Spinal cord (tissue), 10 donors: ENCODE data around the gene POLRMT. TPM values are rescaled to one million over a fixed set of nuclear protein-coding genes. Genes with fewer than 3 reads are reported as not detected.
"Not testable (repeated sequence)": the region's sequence is repeated elsewhere in the genome, so short reads cannot be mapped to it uniquely, and the experiment has no call there.

Source experiments
- DNase-seq, 6 donors: peaks; one replicate each; pipeline versions ENCODE4 v3.0.0 to v3.0.0-alpha.2; 2013 to 2015; ENCODE audit warnings: low spot score in 6 of 6, low read depth in 4 of 6
- H3K27ac ChIP-seq: one replicate; pipeline ENCODE4 v1.5.1; 2013; ENCODE audit warnings: low read depth, low read length, control low read depth
- H3K27me3 ChIP-seq: one replicate; pipeline ENCODE4 v1.6.1; 2013; ENCODE audit warnings: low read length; ENCODE audit not compliant: control insufficient read depth, insufficient read depth
- H3K36me3 ChIP-seq: one replicate; pipeline ENCODE4 v1.6.1; 2013; ENCODE audit warnings: low read length; ENCODE audit not compliant: control insufficient read depth, insufficient read depth
- H3K4me1 ChIP-seq: one replicate; pipeline ENCODE4 v1.6.1; 2013; ENCODE audit warnings: low read length; ENCODE audit not compliant: control insufficient read depth, insufficient read depth
- H3K4me3 ChIP-seq: one replicate; pipeline ENCODE4 v1.5.1; 2013; ENCODE audit warnings: low read depth, low read length, control low read depth
- H3K9me3 ChIP-seq: one replicate; pipeline ENCODE4 v1.6.1; 2013; ENCODE audit warnings: low read length; ENCODE audit not compliant: control insufficient read depth, insufficient read depth
- WGBS: methylation state at CpG from one replicate; pipeline ENCODE4 v1.1.5; 2013; ENCODE audit warnings: missing lambda C conversion rate; ENCODE audit not compliant: insufficient coverage; 5-methylcytosine and 5-hydroxymethylcytosine counted together
- polyA plus RNA-seq, 2 donors: library from polyadenylated mRNA; unstranded; fragments of 120-200 nt; gene quantifications; one replicate each; pipeline ENCODE4 v1.2.1, GENCODE V29; 2013; ENCODE audit not compliant: insufficient read length in 2 of 2
- total RNA-seq, 2 donors: library from RNA; depleted of rRNA in 1 of 2; stranded (reverse); fragments of 120-200 nt in 1 of 2; fragments of >200 nt in 1 of 2; gene quantifications; one replicate each; pipeline versions ENCODE4 v1.2.3 to v1.2.4, GENCODE V29; 2013 to 2014
- donor health status: healthy.

POLRMT gene
- total and polyA plus RNA-seq, 4 donors, result 11.8 to 54.2 (median 46.2) TPM

GRCh38 chr19:621819-622218 is 11.5 kb downstream of the POLRMT start:
- no peaks in the 10 kb centered on the region for H3K27me3 ChIP-seq
- peaks cover 90% of the 10 kb centered on the region for H3K36me3 ChIP-seq
- WGBS, result 95% methylated on average over 24 of the region's 24 CpGs
- no peak overlapping the region for H3K4me3 ChIP-seq
- DNase-seq, result no peak
- H3K9me3 ChIP-seq, result no peaks in the 10 kb centered on the region
- no peaks in the 10 kb centered on the region for H3K4me1 ChIP-seq
- H3K27ac ChIP-seq, result no peak overlapping the region

GRCh38 chr19:621191-621590 is 12.1 kb downstream of the POLRMT start:
- H3K4me1 ChIP-seq, H3K9me3 ChIP-seq, H3K27me3 ChIP-seq, H3K27ac ChIP-seq, DNase-seq, H3K4me3 ChIP-seq: not testable (repeated sequence)
- 98% methylated on average over 47 of the region's 48 CpGs for WGBS
- H3K36me3 ChIP-seq, result peaks cover 94% of the 10 kb centered on the region

- no peaks in the 10 kb centered on the region for H3K4me1 ChIP-seq
- no peaks in the 10 kb centered on the region for H3K27me3 ChIP-seq
- H3K27ac ChIP-seq, result no peak overlapping the region
- WGBS, result 96% methylated on average over 27 of the region's 51 CpGs
- no peak overlapping the region for H3K4me3 ChIP-seq
- DNase-seq, result no peak
- H3K36me3 ChIP-seq, result peaks cover 91% of the 10 kb centered on the region
- H3K9me3 ChIP-seq, result no peaks in the 10 kb centered on the region
Measured at GRCh38 chr19:620166-620862, 13.0 kb downstream of the POLRMT start.

GRCh38 chr19:619286-620002 is 13.9 kb downstream of the POLRMT start:
- no peak overlapping the region for H3K4me3 ChIP-seq
- no peaks in the 10 kb centered on the region for H3K9me3 ChIP-seq
- peaks cover 89% of the 10 kb centered on the region for H3K36me3 ChIP-seq
- DNase-seq, result no peak
- H3K27me3 ChIP-seq, result no peaks in the 10 kb centered on the region
- H3K27ac ChIP-seq, result no peak overlapping the region
- WGBS, result 95% methylated on average over 47 of the region's 47 CpGs
- no peaks in the 10 kb centered on the region for H3K4me1 ChIP-seq

- H3K4me3 ChIP-seq, result no peak overlapping the region
- WGBS, result 97% methylated on average over 25 of the region's 27 CpGs
- H3K4me1 ChIP-seq, result no peaks in the 10 kb centered on the region
- no peak for DNase-seq
- no peak overlapping the region for H3K27ac ChIP-seq
- peaks cover 89% of the 10 kb centered on the region for H3K36me3 ChIP-seq
- no peaks in the 10 kb centered on the region for H3K27me3 ChIP-seq
- no peaks in the 10 kb centered on the region for H3K9me3 ChIP-seq
Measured at GRCh38 chr19:618674-619285, 14.6 kb downstream of the POLRMT start.

GRCh38 chr19:618247-618619 is 15.1 kb downstream of the POLRMT start:
- no peak for DNase-seq
- Histone ChIP-seq H3K27ac (no peak overlapping the region), H3K4me3 (no peak overlapping the region), H3K36me3 (peaks cover 84% of the 10 kb centered on the region), H3K4me1 (no peaks in the 10 kb centered on the region), H3K9me3 (no peaks in the 10 kb centered on the region), H3K27me3 (no peaks in the 10 kb centered on the region)
- 92% methylated on average over 15 of the region's 19 CpGs for WGBS

GRCh38 chr19:617551-618246 is 15.6 kb downstream of the POLRMT start:
- Histone ChIP-seq H3K36me3 (peaks cover 84% of the 10 kb centered on the region), H3K4me1 (no peaks in the 10 kb centered on the region), H3K9me3 (no peaks in the 10 kb centered on the region), H3K4me3 (no peak overlapping the region), H3K27ac (no peak overlapping the region), H3K27me3 (no peaks in the 10 kb centered on the region)
- DNase-seq, result no peak
- WGBS, result 89% methylated on average over 24 of the region's 29 CpGs

GRCh38 chr19:616747-617526 is 16.4 kb downstream of the POLRMT start:
- no peak overlapping the region for H3K27ac ChIP-seq

GRCh38 chr19:616062-616700 is 17.2 kb downstream of the POLRMT start:
- no peak for DNase-seq
- no peak overlapping the region for H3K27ac ChIP-seq
- 16% methylated on average over 64 of the region's 97 CpGs for WGBS
- H3K4me3 ChIP-seq, result no peak overlapping the region
- no peaks in the 10 kb centered on the region for H3K9me3 ChIP-seq
- peaks cover 3% of the 10 kb centered on the region for H3K4me1 ChIP-seq
- peaks cover 74% of the 10 kb centered on the region for H3K36me3 ChIP-seq
- H3K27me3 ChIP-seq, result no peaks in the 10 kb centered on the region

More at GRCh38 chr19:616747-617526, 16.4 kb downstream of the POLRMT start:
- H3K4me1 ChIP-seq, result no peaks in the 10 kb centered on the region
- DNase-seq, result no peak
- no peaks in the 10 kb centered on the region for H3K27me3 ChIP-seq
- WGBS, result 84% methylated on average over 32 of the region's 58 CpGs
- no peaks in the 10 kb centered on the region for H3K9me3 ChIP-seq
- peaks cover 79% of the 10 kb centered on the region for H3K36me3 ChIP-seq
- H3K4me3 ChIP-seq, result no peak overlapping the region
